ENCODE results near the gene KDELR1. TPM values are rescaled to one million over a fixed set of nuclear protein-coding genes. Genes with fewer than 3 reads are reported as not detected.
A peak's percentile ranks its signal among the peaks of the same experiment; 100 is the strongest.

The KDELR1 gene
- total and polyA plus RNA-seq, 2 of the 13 experiments (the other 11 are each of a cell fraction or from before 2014, with no cell fraction given), result 134 to 185 TPM

- peak; percentile 95 for TF ChIP-seq TBX3 (IDR thresholded peaks at IDR 0.05; ENCODE audit: borderline replicate concordance)
- TF ChIP-seq TRAFD1 (CRISPR knock-in tag; IDR thresholded peaks at IDR 0.05; ENCODE audit: borderline replicate concordance), result no peak
- no peak; the same call in 1 of the 2 replicates for TF ChIP-seq HOXA5 (CRISPR knock-in tag; IDR thresholded peaks at IDR 0.05)
- TF ChIP-seq ZNF512 (CRISPR knock-in tag; IDR thresholded peaks at IDR 0.05), result no peak
- TF ChIP-seq RBM39 (IDR thresholded peaks at IDR 0.05; ENCODE audit: low read depth, low read length, poor library complexity, severe bottlenecking), result no peak
- peak; percentile 84 for TF ChIP-seq IKZF5 (CRISPR knock-in tag; IDR thresholded peaks at IDR 0.05)
- TF ChIP-seq CC2D1A (CRISPR knock-in tag; IDR thresholded peaks at IDR 0.05), result no peak
- TF ChIP-seq POGZ (CRISPR knock-in tag; IDR thresholded peaks at IDR 0.05), result peak; percentile 58; the same call in 1 of the 2 replicates
- peak; percentile 90 for TF ChIP-seq ZNF205 (CRISPR knock-in tag; IDR thresholded peaks at IDR 0.05)
- TF ChIP-seq ZNF7 (CRISPR knock-in tag; IDR thresholded peaks at IDR 0.05), result no peak
- TF ChIP-seq ZNF709 (CRISPR knock-in tag; IDR thresholded peaks at IDR 0.05), result no peak
- TF ChIP-seq ZKSCAN5 (CRISPR knock-in tag; IDR thresholded peaks at IDR 0.05), result no peak
- TF ChIP-seq GPN1 (CRISPR knock-in tag; IDR thresholded peaks at IDR 0.05; ENCODE audit: borderline replicate concordance), result no peak
- no peak for TF ChIP-seq TRIM22 (IDR thresholded peaks at IDR 0.05)
- peak; percentile 84; the same call in 1 of the 2 replicates for TF ChIP-seq JUND (CRISPR knock-in tag; IDR thresholded peaks at IDR 0.05)
- TF ChIP-seq MED8 (CRISPR knock-in tag; IDR thresholded peaks at IDR 0.05; ENCODE audit: insufficient replicate concordance), result peak; percentile 50
- TF ChIP-seq BRCA1 (CRISPR knock-in tag; IDR thresholded peaks at IDR 0.05), result no peak
- TF ChIP-seq ZNF143 (CRISPR knock-in tag; IDR thresholded peaks at IDR 0.05), result peak; percentile 55; the same call in 1 of the 2 replicates
- no peak for TF ChIP-seq ZNF446 (CRISPR knock-in tag; IDR thresholded peaks at IDR 0.05)
- TF ChIP-seq MYC (CRISPR knock-in tag; IDR thresholded peaks at IDR 0.05; ENCODE audit: borderline replicate concordance), result no peak
- TF ChIP-seq MEIS1 (CRISPR knock-in tag; IDR thresholded peaks at IDR 0.05; ENCODE audit: borderline replicate concordance), result peak; percentile 89
- TF ChIP-seq TFE3 (CRISPR knock-in tag; IDR thresholded peaks at IDR 0.05), result peak; percentile 65; the same call in 1 of the 2 replicates
- TF ChIP-seq PHF20 (CRISPR knock-in tag; IDR thresholded peaks at IDR 0.05), result peak; percentile 40; the same call in 1 of the 2 replicates
These were observed 36.9 kb downstream of the KDELR1 start (continued) for GRCh38 chr19:48354332-48354992.

Measured in HepG2 (cell line).